ENCODE measurements around the gene PTPA. TPM values are rescaled to one million over a fixed set of nuclear protein-coding genes. Genes with fewer than 3 reads are reported as not detected.
A peak's percentile ranks its signal among the peaks of the same experiment; 100 is the strongest.
"Not testable (repeated sequence)": the region's sequence is repeated elsewhere in the genome, so short reads cannot be mapped to it uniquely, and the experiment has no call there.

PTPA gene
- total RNA-seq, 2 experiments from 2014 or later, result 115 to 129 TPM

DNA sequence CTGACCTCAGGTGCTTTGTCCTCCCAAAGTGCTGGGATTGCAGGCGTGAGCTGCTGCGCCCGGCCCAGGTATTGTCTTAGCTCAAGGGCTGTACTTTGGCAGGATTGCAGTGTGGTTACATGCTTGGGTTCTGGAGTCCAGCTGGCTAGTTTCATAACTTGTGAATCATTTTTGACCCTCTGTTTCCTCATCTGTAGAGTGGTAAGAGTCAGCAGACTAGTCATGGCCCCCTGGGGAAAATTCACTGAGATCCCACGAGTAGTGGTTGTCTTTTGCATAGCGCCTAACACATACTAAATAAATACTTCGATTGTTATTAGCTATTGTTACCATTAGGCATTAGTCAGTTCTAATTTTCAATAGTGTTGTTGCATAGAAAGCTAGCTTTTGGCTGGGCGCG is 14.3 kb downstream of the PTPA start:
- Mint-ChIP-seq H3K4me1 (no peaks in the 10 kb centered on the region), H3K27me3 (no peaks in the 10 kb centered on the region), H3K36me3 (peaks cover 30% of the 10 kb centered on the region), H3K27ac (no peak overlapping the region), H3K4me3 (no peak overlapping the region), H3K9me3 (ENCODE audit: low read depth) (no peaks in the 10 kb centered on the region)
- CTCF ChIA-PET, result interaction anchor here (0.6 to 14.1 kb wide), 4 partner anchors 15 to 526 kb away, joined by 3 to 254 read pairs (median 3); no protein-coding TSS in a partner anchor
- no peak for ATAC-seq
- no peak for DNase-seq

DNA sequence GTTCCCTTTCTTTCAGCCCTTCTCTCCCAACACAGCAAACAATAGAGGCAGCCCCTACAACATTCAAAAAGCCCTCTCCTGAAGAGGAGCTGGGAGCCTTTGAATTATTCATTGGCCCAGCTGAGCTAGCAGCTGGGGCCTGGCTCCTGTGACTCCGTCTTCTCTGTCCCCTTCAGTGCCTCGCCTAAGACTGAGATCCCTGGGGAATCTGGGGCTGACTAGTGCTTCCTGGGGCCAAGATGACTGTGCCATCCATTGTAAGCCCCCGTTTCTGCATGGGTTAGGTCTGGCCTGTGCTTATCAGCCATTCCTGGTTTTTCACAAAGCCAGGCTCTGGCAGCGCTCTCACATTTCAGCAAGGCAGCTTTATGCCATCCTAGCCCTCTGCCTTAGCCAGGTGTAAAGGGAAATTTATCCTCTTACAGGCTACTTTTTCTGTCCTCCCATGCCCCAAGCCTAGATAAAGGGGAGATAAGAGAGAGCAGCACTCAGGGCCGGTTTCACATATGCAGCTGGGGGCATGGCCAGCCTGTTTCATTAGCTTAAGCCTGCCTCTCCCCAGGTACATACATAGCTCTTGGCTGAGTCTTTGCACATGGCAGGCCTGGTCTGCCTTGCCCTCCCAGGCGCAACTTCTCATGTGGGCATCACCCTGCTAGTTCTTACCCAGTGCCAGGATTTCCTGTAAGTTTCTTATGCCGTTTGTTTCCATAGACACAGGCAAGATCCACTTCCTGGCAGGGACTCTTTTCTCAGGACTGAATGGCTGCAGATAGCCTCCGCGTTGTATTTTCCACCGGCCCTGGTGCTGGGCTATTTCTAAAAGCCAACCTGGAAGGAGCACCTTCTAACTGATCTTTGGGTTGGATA is 15.8 kb downstream of the PTPA start:
- H3K9me3 Mint-ChIP-seq (ENCODE audit: low read depth), result no peaks in the 10 kb centered on the region
- no peak overlapping the region for H3K27ac Mint-ChIP-seq
- H3K36me3 Mint-ChIP-seq, result peaks cover 24% of the 10 kb centered on the region
- H3K4me1 Mint-ChIP-seq, result peaks cover 8% of the 10 kb centered on the region
- CTCF ChIA-PET, result interaction anchor here (0.9 to 14.1 kb wide), 4 partner anchors 14 to 498 kb away, joined by 3 to 254 read pairs (median 4); no protein-coding TSS in a partner anchor
- H3K27me3 Mint-ChIP-seq, result no peaks in the 10 kb centered on the region
- no peak for ATAC-seq
- DNase-seq, result no peak
- no peak overlapping the region for H3K4me3 Mint-ChIP-seq

DNA sequence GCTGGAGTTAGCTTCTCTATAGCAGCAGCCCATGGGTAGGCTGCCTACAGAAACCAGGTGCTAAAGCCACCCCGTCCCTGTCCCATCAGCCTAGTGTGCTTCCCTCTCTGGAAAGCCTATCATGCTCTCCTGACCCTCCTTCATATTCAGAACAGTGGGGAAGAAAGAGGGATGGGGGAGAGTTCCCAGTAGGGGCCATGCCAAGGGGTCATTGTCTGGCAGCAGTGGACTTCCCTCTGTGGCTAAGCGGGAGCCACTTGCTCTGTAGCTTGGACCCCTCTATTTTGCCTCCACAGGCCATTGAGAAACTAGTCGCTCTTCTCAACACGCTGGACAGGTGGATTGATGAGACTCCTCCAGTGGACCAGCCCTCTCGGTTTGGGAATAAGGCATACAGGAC is 17.5 kb downstream of the PTPA start:
- Mint-ChIP-seq H3K9me3 (ENCODE audit: low read depth) (no peaks in the 10 kb centered on the region), H3K27ac (no peak overlapping the region), H3K36me3 (peaks cover 27% of the 10 kb centered on the region), H3K27me3 (no peaks in the 10 kb centered on the region), H3K4me3 (no peak overlapping the region), H3K4me1 (peaks cover 9% of the 10 kb centered on the region)
- CTCF ChIA-PET, result interaction anchor here (1.1 to 14.9 kb wide), 3 partner anchors 12 to 494 kb away, joined by 3 to 254 read pairs (median 214); partner anchors contain the start of genes C9orf50 and NTMT1
- no peak for DNase-seq
- ATAC-seq, result no peak

DNA sequence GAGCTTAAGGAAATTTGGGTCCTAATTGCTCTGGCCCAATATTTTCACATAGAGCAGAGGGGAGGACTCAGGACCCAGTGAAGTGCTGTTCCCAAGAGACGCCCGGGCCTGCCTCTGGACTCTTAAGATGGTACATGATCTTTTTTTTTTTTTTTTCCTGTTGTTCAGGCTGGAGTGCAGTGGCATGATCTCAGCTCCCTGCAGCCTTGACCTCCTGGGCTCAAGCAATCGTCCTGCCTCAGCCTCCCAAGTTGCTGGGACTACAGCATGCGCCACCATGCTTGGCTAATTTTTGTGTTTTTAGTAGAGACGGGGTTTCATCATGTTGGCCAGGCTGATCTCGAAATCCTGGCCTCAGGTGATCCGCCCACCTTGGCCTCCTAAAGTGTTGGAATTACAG is 19.1 kb downstream of the PTPA start:
- H3K4me1 Mint-ChIP-seq; H3K27me3 Mint-ChIP-seq; H3K9me3 Mint-ChIP-seq (ENCODE audit: low read depth); DNase-seq; H3K4me3 Mint-ChIP-seq; H3K27ac Mint-ChIP-seq; ATAC-seq: not testable (repeated sequence)
- peaks cover 26% of the 10 kb centered on the region for H3K36me3 Mint-ChIP-seq
- CTCF ChIA-PET, result interaction anchor here (0.6 to 14.9 kb wide), 12 partner anchors 11 to 928 kb away, joined by 3 to 254 read pairs (median 12); partner anchors contain the start of genes C9orf50, DOLPP1, NTMT1 and PTPA

DNA sequence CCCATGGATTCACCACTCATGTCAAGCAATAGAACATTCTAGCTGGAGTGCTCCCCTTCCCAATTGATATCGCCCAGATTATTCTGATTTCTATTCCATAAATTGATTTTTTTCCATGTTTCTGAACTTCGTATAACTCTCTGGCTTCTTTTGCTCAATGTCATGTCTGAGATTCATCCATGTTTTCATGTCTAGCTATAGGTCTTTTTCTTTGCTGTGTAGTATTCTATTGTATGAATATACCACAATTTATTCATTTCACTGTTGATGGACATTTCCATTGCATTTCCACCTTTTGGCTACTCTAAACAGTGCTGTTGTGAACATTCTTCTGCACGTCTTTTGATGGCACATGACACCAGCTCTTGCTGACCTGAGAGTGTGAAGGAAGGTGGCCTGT is 19.6 kb downstream of the PTPA start:
- H3K27me3 Mint-ChIP-seq, result no peaks in the 10 kb centered on the region
- no peaks in the 10 kb centered on the region for H3K9me3 Mint-ChIP-seq (ENCODE audit: low read depth)
- CTCF ChIA-PET, result interaction anchor here (0.6 to 14.9 kb wide), 22 partner anchors 10 to 929 kb away, joined by 3 to 254 read pairs (median 5); partner anchors contain the start of genes C9orf50, DOLPP1, NTMT1 and PTPA
- H3K4me1 Mint-ChIP-seq, result peaks cover 9% of the 10 kb centered on the region
- DNase-seq, result no peak
- H3K27ac Mint-ChIP-seq, result no peak overlapping the region
- ATAC-seq, result no peak
- peaks cover 26% of the 10 kb centered on the region for H3K36me3 Mint-ChIP-seq
- H3K4me3 Mint-ChIP-seq, result no peak overlapping the region

DNA sequence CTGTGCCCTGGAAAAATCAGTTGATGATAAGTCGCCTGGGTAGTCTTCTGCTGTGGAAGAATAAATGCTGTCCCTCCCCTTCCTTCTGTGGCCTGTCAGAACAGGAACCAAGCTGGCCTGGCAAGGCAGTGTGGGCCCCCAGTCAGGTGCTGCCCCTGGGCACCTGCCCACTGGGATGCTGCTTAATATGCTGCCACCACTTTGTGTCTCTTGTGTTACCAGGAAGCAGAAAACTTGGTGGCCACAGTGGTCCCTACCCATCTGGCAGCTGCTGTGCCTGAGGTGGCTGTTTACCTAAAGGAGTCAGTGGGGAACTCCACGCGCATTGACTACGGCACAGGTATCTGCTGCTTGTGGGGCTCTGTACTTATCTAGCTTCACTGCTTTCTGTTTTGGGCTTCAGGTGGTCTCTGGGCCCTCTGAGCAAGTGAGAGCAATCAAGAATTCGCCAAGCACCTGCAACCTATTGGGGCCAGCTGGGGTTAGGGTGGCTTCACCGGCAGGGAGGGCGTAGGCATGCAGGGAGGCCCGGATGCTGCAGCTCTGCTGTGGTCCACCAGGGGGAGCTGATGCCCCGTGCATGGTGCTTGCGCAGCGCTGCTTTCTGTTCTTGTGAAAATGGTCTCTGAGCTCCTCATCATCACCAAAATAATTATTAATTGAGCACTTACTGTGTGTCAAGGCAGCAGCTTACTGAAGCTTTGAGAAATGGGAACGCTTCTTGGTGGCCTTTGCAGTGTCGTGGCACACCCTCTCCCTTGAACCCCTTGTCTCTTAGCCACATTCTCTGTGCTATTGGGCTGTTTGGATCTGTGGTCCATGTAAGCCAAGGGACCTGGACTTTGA is 20.3 kb downstream of the PTPA start:
- CTCF ChIA-PET, result interaction anchor here (0.6 to 14.9 kb wide), 56 partner anchors 9 to 660 kb away, joined by 3 to 254 read pairs (median 4); partner anchors contain the start of genes C9orf50, DOLPP1, IER5L and NTMT1
- Mint-ChIP-seq H3K27ac (no peak overlapping the region), H3K4me1 (peaks cover 9% of the 10 kb centered on the region), H3K36me3 (peaks cover 23% of the 10 kb centered on the region), H3K9me3 (ENCODE audit: low read depth) (no peaks in the 10 kb centered on the region), H3K27me3 (no peaks in the 10 kb centered on the region), H3K4me3 (no peak overlapping the region)
- ATAC-seq (peak; percentile 97), DNase-seq (peak; percentile 89)

DNA sequence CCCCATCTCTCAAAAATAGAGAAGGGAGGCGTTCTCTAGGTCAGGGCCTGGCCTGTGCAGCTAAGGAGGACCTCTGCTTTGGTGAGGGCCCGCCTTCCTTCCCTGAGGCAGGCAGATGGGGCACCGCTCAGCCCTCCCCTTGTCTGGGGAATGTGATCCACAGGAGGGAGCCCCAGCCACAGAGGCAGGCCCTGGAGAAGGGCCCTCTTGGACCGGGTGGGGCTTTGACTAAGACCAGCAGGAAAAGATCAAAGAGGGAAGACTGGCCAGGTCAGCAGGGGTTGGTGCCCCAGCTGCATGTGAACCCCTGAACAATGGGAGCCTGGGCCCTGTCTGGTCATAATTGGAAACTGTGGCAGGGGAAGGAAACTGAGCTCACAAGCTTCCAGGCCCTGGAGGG is 21.9 kb downstream of the PTPA start:
- H3K4me3 Mint-ChIP-seq, result no peak overlapping the region
- H3K4me1 Mint-ChIP-seq, result peaks cover 9% of the 10 kb centered on the region
- no peak overlapping the region for H3K27ac Mint-ChIP-seq
- H3K9me3 Mint-ChIP-seq (ENCODE audit: low read depth), result no peaks in the 10 kb centered on the region
- H3K27me3 Mint-ChIP-seq, result no peaks in the 10 kb centered on the region
- no peak for DNase-seq
- no peak for ATAC-seq
- CTCF ChIA-PET, result interaction anchor here (0.6 to 14.9 kb wide), 7 partner anchors 8 to 489 kb away, joined by 3 to 254 read pairs (median 18); partner anchors contain the start of genes C9orf50 and NTMT1
- peaks cover 23% of the 10 kb centered on the region for H3K36me3 Mint-ChIP-seq

DNA sequence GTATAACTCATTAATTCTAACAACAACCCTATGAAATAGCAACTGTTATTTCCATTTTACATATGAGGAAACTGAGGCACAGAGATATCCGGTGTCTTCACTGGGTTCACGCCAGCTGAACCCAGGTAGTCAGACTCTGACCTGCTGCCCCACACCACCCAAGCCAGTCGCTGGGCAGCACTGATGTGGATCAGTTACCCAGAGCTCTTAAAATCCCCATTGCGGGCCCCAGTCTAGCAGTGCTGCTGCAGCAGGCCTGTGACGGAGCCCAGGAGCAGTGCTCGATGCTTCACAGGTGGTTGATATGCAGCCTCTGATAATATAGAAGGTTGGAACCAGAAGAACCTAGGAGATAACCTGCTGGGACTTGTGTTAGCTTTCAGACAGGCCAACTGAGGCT is 24.3 kb downstream of the PTPA start:
- no peaks in the 10 kb centered on the region for H3K27me3 Mint-ChIP-seq
- CTCF ChIA-PET, result interaction anchor here (1.0 to 14.9 kb wide), 5 partner anchors 8 to 487 kb away, joined by 3 to 254 read pairs (median 4); partner anchors contain the start of genes C9orf50 and NTMT1
- ATAC-seq (no peak), DNase-seq (no peak)
- H3K9me3 Mint-ChIP-seq (ENCODE audit: low read depth), result no peaks in the 10 kb centered on the region
- H3K36me3 Mint-ChIP-seq, result peaks cover 18% of the 10 kb centered on the region
- no peak overlapping the region for H3K27ac Mint-ChIP-seq
- no peak overlapping the region for H3K4me3 Mint-ChIP-seq
- peaks cover 22% of the 10 kb centered on the region for H3K4me1 Mint-ChIP-seq

DNA sequence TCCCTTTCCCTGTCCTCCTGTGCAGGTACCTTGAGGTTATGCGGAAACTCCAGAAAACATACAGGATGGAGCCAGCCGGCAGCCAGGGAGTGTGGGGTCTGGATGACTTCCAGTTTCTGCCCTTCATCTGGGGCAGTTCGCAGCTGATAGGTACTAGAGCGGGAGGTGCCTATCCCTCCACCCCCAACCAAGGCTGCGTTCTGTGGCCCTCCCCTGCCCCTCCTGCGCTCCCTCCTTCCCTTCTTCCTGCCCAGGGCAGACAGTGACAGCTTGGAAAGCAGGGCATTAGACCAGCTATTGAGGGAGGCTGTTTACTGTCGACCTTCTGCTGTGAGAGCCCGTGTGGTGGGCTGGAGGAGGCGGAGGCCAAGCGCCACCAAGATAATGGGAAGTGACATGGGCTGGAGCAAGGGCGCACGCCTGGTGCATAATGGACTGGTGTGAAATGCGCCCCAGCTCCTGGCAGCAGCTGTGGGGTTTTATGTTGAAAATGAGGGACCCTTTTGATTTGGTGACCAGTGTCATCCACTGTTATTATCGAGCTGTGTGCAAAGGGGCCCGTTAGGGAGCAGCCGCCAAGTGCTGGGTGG is 25.3 kb downstream of the PTPA start:
- Mint-ChIP-seq H3K9me3 (ENCODE audit: low read depth) (no peaks in the 10 kb centered on the region), H3K4me3 (no peak overlapping the region), H3K27ac (no peak overlapping the region), H3K36me3 (peaks cover 12% of the 10 kb centered on the region), H3K27me3 (no peaks in the 10 kb centered on the region), H3K4me1 (peaks cover 28% of the 10 kb centered on the region)
- ATAC-seq (no peak), DNase-seq (no peak)
- CTCF ChIA-PET, result interaction anchor here (1.2 to 14.9 kb wide), 5 partner anchors 9 to 486 kb away, joined by 3 to 254 read pairs (median 4); partner anchors contain the start of genes C9orf50 and NTMT1

DNA sequence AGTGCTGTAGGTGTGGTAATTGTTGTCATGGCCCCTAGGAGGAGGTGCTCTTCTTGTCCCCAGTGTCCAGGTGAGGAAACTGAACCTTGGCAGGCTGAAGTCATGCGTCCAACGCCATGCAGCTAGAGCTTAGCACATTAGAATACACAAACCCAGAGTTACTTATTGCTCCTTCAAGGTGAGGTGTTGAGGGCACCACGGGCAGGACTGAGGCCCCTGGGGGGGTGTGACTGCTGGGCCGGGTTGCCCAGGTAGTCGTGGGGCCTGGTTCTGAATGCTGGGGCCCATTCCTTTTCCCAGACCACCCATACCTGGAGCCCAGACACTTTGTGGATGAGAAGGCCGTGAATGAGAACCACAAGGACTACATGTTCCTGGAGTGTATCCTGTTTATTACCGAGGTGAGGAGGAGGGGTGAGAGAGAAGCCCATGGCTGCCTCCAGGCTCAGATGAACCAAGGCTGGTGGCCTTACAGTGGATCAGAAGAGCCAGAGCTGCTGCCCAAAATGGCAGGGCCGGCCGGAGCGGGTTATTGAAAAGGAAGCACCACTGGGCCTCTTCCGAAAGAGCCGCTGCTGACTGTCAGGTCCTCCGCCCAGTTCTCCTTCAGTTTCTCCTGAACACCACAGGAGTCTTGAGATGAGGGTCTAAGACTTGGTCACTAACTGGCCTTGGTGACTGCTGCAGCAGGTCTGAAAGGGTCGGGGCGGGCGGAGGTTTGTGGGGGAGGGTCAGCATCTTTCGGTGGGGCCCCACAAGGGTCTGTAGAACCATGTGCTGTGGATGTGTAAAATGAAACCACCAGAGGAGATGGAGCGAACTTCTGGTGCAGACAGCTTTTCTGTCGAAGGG is 26.3 kb downstream of the PTPA start:
- H3K27me3 Mint-ChIP-seq, result no peaks in the 10 kb centered on the region
- no peaks in the 10 kb centered on the region for H3K9me3 Mint-ChIP-seq (ENCODE audit: low read depth)
- DNase-seq (no peak), ATAC-seq (no peak)
- H3K27ac Mint-ChIP-seq, result no peak overlapping the region
- peaks cover 32% of the 10 kb centered on the region for H3K4me1 Mint-ChIP-seq
- CTCF ChIA-PET, result interaction anchor here (1.2 to 14.9 kb wide), 9 partner anchors 10 to 485 kb away, joined by 3 to 254 read pairs (median 8); partner anchors contain the start of genes C9orf50, IER5L and NTMT1
- H3K4me3 Mint-ChIP-seq, result no peak overlapping the region
- H3K36me3 Mint-ChIP-seq, result peaks cover 12% of the 10 kb centered on the region

DNA sequence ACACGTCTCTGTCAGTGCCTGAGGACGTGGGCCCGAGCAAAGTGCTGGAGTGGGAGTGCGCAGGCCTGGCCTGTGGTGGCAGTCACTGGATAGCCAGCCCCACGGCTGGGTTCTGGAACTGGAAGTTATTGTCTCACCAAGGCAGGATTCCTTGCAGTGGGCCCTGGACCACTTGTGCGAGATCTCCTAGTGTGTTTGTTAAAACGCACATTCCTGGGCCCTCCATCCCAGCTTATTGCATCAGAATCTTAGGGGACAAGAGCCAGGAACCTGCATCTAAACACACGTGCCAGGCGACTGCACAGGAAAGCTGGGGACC is 26.9 kb downstream of the PTPA start:
- Mint-ChIP-seq H3K9me3 (ENCODE audit: low read depth) (no peaks in the 10 kb centered on the region), H3K27ac (no peak overlapping the region), H3K36me3 (peaks cover 14% of the 10 kb centered on the region), H3K4me3 (no peak overlapping the region), H3K4me1 (peaks cover 38% of the 10 kb centered on the region), H3K27me3 (no peaks in the 10 kb centered on the region)
- ATAC-seq (no peak), DNase-seq (no peak)
- CTCF ChIA-PET, result interaction anchor here (0.8 to 14.9 kb wide), 16 partner anchors 10 to 645 kb away, joined by 3 to 254 read pairs (median 6); partner anchors contain the start of genes C9orf50, IER5L and NTMT1

Data from activated CD8-positive, alpha-beta memory T cell treated with anti-CD3 and anti-CD28 coated beads, Interleukin-2, amount 10 ng/mL, durations not matched to agents 7 days and 5 days (primary cell).